GM12878 (cell line): ENCODE measurements around the gene RAB11A. TPM values are rescaled to one million over a fixed set of nuclear protein-coding genes. Genes with fewer than 3 reads are reported as not detected.

Source experiments
- ATAC-seq: fragments of 200-7000 bp; cut with Tn5 transposase; 3 replicates; pipeline ENCODE4 v1.9.1; 2020; ENCODE audit warnings: mild to moderate bottlenecking, moderate library complexity
- BruUV-seq: library from RNA; stranded (reverse); fragments of 400-500 nt; replicated peaks from 2 replicates; lab custom pipeline; 2021; lab: Mats Ljungman, UMichigan
- CTCF ChIA-PET: fragments of 300-600 bp; sonication (Branson Sonifier 250); formaldehyde crosslinking; extraction: SDS; loops from one replicate; lab custom pipeline; 2021; ENCODE audit warnings: inconsistent platforms; lab: Yijun Ruan, JAX
- POLR2A ChIA-PET: fragments of 350-600 bp; formaldehyde crosslinking; extraction: SDS; loops from one replicate; lab custom pipeline; 2021; ENCODE audit warnings: inconsistent platforms; lab: Charles Lee
- RAD21 ChIA-PET: fragments of 300-600 bp; sonication (Branson Sonifier 250); formaldehyde crosslinking; loops from one replicate; lab custom pipeline; 2023; ENCODE audit warnings: antibody characterized with exemption; ENCODE audit not compliant: unreplicated experiment; lab: Charles Lee
- SMC1A ChIA-PET: fragments of 300-600 bp; sonication (Branson Sonifier 250); formaldehyde crosslinking; loops from one replicate; lab custom pipeline; 2023; ENCODE audit not compliant: unreplicated experiment, uncharacterized antibody; lab: Charles Lee
- DNase-seq: peaks from one replicate; pipeline ENCODE4 v3.0.0-alpha.2; 2011; ENCODE audit warnings: low read depth, low spot score
- FAIRE-seq: peaks from 3 replicates; lab custom pipeline; 2011; peaks lifted over from hg19 to GRCh38; lab: Jason Lieb, UNC
- H2AFZ ChIP-seq: 2 replicates; pipeline ENCODE4 v1.6.0; 2011; ENCODE audit warnings: low read depth, low read length, control low read depth; ENCODE audit not compliant: control insufficient read depth
- H3K27ac ChIP-seq: 2 replicates; pipeline ENCODE4 v1.5.1; 2011; ENCODE audit warnings: control low read depth; ENCODE audit not compliant: control insufficient read depth, insufficient read depth
- H3K27me3 ChIP-seq, 2 experiments: replicated peaks in 1 of 2; 2 replicates each; pipeline versions ENCODE4 v1.6.0 to v1.6.1; 2011; ENCODE audit warnings: low read length in 1 of 2; ENCODE audit not compliant: control insufficient read depth in 2 of 2, insufficient read depth in 2 of 2
- H3K36me3 ChIP-seq, 2 experiments: 2 replicates each; pipeline ENCODE4 v1.5.1; 2011; ENCODE audit warnings: low read length in 1 of 2; ENCODE audit not compliant: control insufficient read depth in 2 of 2, insufficient read depth in 2 of 2
- H3K4me1 ChIP-seq: 2 replicates; pipeline ENCODE4 v1.6.1; 2011; ENCODE audit warnings: mild to moderate bottlenecking, low read length, moderate library complexity, mixed read lengths; ENCODE audit not compliant: control insufficient read depth, insufficient read depth
- H3K4me2 ChIP-seq: 2 replicates; pipeline ENCODE4 v1.6.0; 2011; ENCODE audit warnings: control low read depth; ENCODE audit not compliant: control insufficient read depth, insufficient read depth
- H3K4me3 ChIP-seq: fragments of 200-600 bp; sonication (generic); 2 replicates; pipeline ENCODE4 v1.5.1; 2016
- H3K79me2 ChIP-seq: 2 replicates; pipeline ENCODE4 v1.6.0; 2011; ENCODE audit warnings: low read length; ENCODE audit not compliant: control insufficient read depth, insufficient read depth
- H3K9ac ChIP-seq: 2 replicates; pipeline ENCODE4 v1.8.0; 2011; ENCODE audit warnings: low read length, control low read depth, mixed read lengths; ENCODE audit not compliant: control insufficient read depth, insufficient read depth
- H3K9me3 ChIP-seq: replicated peaks from 3 replicates; pipeline ENCODE4 v1.5.1; 2011; ENCODE audit warnings: mild to moderate bottlenecking, low read length; ENCODE audit not compliant: control insufficient read depth, insufficient read depth
- H4K20me1 ChIP-seq: 2 replicates; pipeline ENCODE4 v1.6.0; 2011; ENCODE audit not compliant: control insufficient read depth, insufficient read depth
- ASH2L ChIP-seq: fragments of 300-600, 200-600 bp; sonication (generic); IDR thresholded peaks from 2 replicates; pipeline ENCODE4 v1.6.1; 2017; ENCODE audit warnings: low read depth, mild to moderate bottlenecking, borderline replicate concordance
- BCLAF1 ChIP-seq: fragments of 450-650 bp; IDR thresholded peaks from 2 replicates; pipeline ENCODE4 v1.6.1; 2017; ENCODE audit warnings: antibody characterized with exemption, mild to moderate bottlenecking, moderate library complexity
- CHD2 ChIP-seq: IDR thresholded peaks from 2 replicates; pipeline ENCODE4 v1.6.1; 2011; ENCODE audit warnings: low read depth, low read length, improper control_type of control experiment, borderline replicate concordance
- NFYB ChIP-seq: IDR thresholded peaks from 2 replicates; pipeline ENCODE4 v1.6.1; 2011; ENCODE audit warnings: low read depth, mild to moderate bottlenecking, low read length, improper control_type of control experiment, moderate library complexity; ENCODE audit not compliant: insufficient read depth
- PAX8 ChIP-seq: fragments of 450-650 bp; IDR thresholded peaks from 2 replicates; pipeline ENCODE4 v1.6.1; 2017; ENCODE audit warnings: mild to moderate bottlenecking, moderate library complexity
- ZBTB11 ChIP-seq: fragments of 450-650 bp; formaldehyde crosslinking; IDR thresholded peaks from 2 replicates; pipeline ENCODE4 v1.5.0; 2022; ENCODE audit warnings: mild to moderate bottlenecking, missing genetic modification characterization
- WGBS: methylation state at CpG from one replicate; pipeline ENCODE4 v1.1.6; 2016; ENCODE audit warnings: low lambda C conversion rate; ENCODE audit not compliant: insufficient replicate concordance, insufficient coverage; ENCODE audit errors: missing lambda C conversion rate; 5-methylcytosine and 5-hydroxymethylcytosine counted together
- in situ Hi-C: fragments of 300-500 bp; cut with MboI; formaldehyde crosslinking; loops from 9 replicates; pipeline ENCODE4 v1.14.3; 2018; ENCODE audit warnings: mixed read lengths
- intact Hi-C: fragments of 100-400 bp; cut with micrococcal nuclease; formaldehyde crosslinking; loops from one replicate; pipeline ENCODE4 v1.14.2; 2022; ENCODE audit not compliant: unreplicated experiment
- polyA plus RNA-seq, 11 experiments: library from polyadenylated mRNA; depleted of rRNA in 4 of 11; unstranded in 6 of 11; stranded (reverse) in 5 of 11; fragments of >200 nt; fragmentation: Nextera tagmentation in 4 of 11; fragmentation: Illumina TruSeq in 1 of 11; extraction: Ambion mirVana in 4 of 11; extraction: Trizol in 1 of 11; gene quantifications; 1 replicate in 1 of 11; 2 replicates in 10 of 11; pipeline versions ENCODE4 v1.2.1 to v1.2.3, GENCODE V29; 2011 to 2016; ENCODE audit warnings: inconsistent platforms in 2 of 11, missing spikeins in 2 of 11, low read depth in 1 of 11
- total RNA-seq, 4 experiments: library from RNA; depleted of rRNA in 3 of 4; stranded (reverse); fragments of >200 nt in 3 of 4; fragmentation: Illumina TruSeq in 1 of 4; extraction: Trizol in 1 of 4; gene quantifications; 2 replicates each; pipeline versions ENCODE4 v1.2.1 to v1.2.3, GENCODE V29; 2013 to 2021

The RAB11A gene
- total and polyA plus RNA-seq, 10 of the 15 experiments (the other 5 are each of a cell fraction or from before 2014, with no cell fraction given), result 128 to 387 (median 224) TPM

GRCh38 chr15:65827065-65827464 lies 42.2 kb upstream of the RAB11A start:
- DNase-seq (no peak), FAIRE-seq (no peak), ATAC-seq (no peak)
- Histone ChIP-seq H3K9me3 (no peaks in the 10 kb centered on the region), H4K20me1 (no peaks in the 10 kb centered on the region), H2AFZ (peak overlapping the region; percentile 6), H3K36me3 (no peaks in the 10 kb centered on the region), H3K4me1 (peaks cover 23% of the 10 kb centered on the region), H3K4me2 (no peak overlapping the region), H3K27me3 (no peaks in the 10 kb centered on the region), H3K9ac (no peak overlapping the region), H3K79me2 (peaks cover 1% of the 10 kb centered on the region; the same call in 1 of the 2 replicates), H3K4me3 (no peak overlapping the region), H3K27ac (no peak overlapping the region)
- ChIA-PET CTCF (interaction anchor here (0.9 to 11.8 kb wide), 5 partner anchors 9 to 188 kb away, joined by 3 to 155 read pairs (median 8); partner anchors contain the start of gene DENND4A), RAD21 (interaction anchor here (0.6 to 1.0 kb wide), 4 partner anchors 11 to 42 kb away, joined by 3 read pairs; partner anchors contain the start of genes DENND4A and RAB11A), SMC1A (interaction anchor here (0.9 to 18.4 kb wide), 4 partner anchors 8 to 86 kb away, joined by 3 to 488 read pairs (median 8); partner anchors contain the start of gene DENND4A), POLR2A (interaction anchor here (0.7 to 1.2 kb wide), 2 partner anchors 26 to 33 kb away, joined by 3 read pairs; no protein-coding TSS in a partner anchor)
- in situ Hi-C loops, result no loop called here
- intact Hi-C loops, result no loop called here
- BruUV-seq, result no TSS peak
- TF ChIP-seq PAX8 (no peak), CHD2 (no peak), ZBTB11 (CRISPR knock-in tag) (no peak), NFYB (no peak), BCLAF1 (no peak), ASH2L (no peak)
- WGBS, result 73% methylated on average over 3 of the region's 3 CpGs
